Smooth muscle cell (in vitro differentiated cells): ENCODE data around the gene SMC2. TPM values are rescaled to one million over a fixed set of nuclear protein-coding genes. Genes with fewer than 3 reads are reported as not detected.
A peak's percentile ranks its signal among the peaks of the same experiment; 100 is the strongest.

ENCODE experiments used
- DNase-seq: peaks from one replicate; lab custom pipeline; 2025; ENCODE audit not compliant: unreplicated experiment; lab: John Stamatoyannopoulos, UW
- H2AFZ ChIP-seq: fragments of 200-600 bp; sonication (generic); 2 replicates; pipeline ENCODE4 v1.6.0; 2016; ENCODE audit warnings: antibody characterized with exemption, low read depth, mild to moderate bottlenecking
- H3F3A ChIP-seq: fragments of 200-600 bp; sonication (generic); 2 replicates; pipeline ENCODE4 v1.6.0; 2017; ENCODE audit warnings: antibody characterized with exemption, low read depth
- H3K27ac ChIP-seq: fragments of 200-600 bp; sonication (generic); 2 replicates; pipeline ENCODE4 v1.5.1; 2016; ENCODE audit warnings: low read depth, mild to moderate bottlenecking
- H3K27me3 ChIP-seq: fragments of 200-600 bp; sonication (generic); 2 replicates; pipeline ENCODE4 v1.6.1; 2016; ENCODE audit warnings: low read depth, mild to moderate bottlenecking
- H3K36me3 ChIP-seq: fragments of 200-600 bp; sonication (generic); 2 replicates; pipeline ENCODE4 v1.5.1; 2016; ENCODE audit warnings: low read depth
- H3K4me1 ChIP-seq: fragments of 200-600 bp; sonication (generic); 2 replicates; pipeline ENCODE4 v1.5.1; 2016; ENCODE audit warnings: low read depth
- H3K4me2 ChIP-seq: fragments of 200-600 bp; sonication (generic); 2 replicates; pipeline ENCODE4 v1.6.0; 2016; ENCODE audit warnings: mild to moderate bottlenecking
- H3K4me3 ChIP-seq: fragments of 200-600 bp; sonication (generic); 2 replicates; pipeline ENCODE4 v1.5.1; 2016; ENCODE audit warnings: mild to moderate bottlenecking
- H3K79me2 ChIP-seq: fragments of 200-600 bp; sonication (generic); 2 replicates; pipeline ENCODE4 v1.6.0; 2016; ENCODE audit warnings: low read depth, mild to moderate bottlenecking
- H3K9ac ChIP-seq: fragments of 200-600 bp; sonication (generic); 2 replicates; pipeline ENCODE4 v1.6.0; 2016; ENCODE audit warnings: low read depth
- H3K9me3 ChIP-seq: fragments of 200-600 bp; sonication (generic); replicated peaks from 2 replicates; pipeline ENCODE4 v1.5.1; 2016; ENCODE audit warnings: low read depth
- H4K20me1 ChIP-seq: fragments of 200-600 bp; sonication (generic); 2 replicates; pipeline ENCODE4 v1.6.0; 2016; ENCODE audit warnings: low read depth
- CTCF ChIP-seq: fragments of 200-600 bp; sonication (generic); IDR thresholded peaks from 2 replicates; pipeline ENCODE4 v1.5.1; 2017; ENCODE audit warnings: borderline replicate concordance, mild to moderate bottlenecking, antibody characterized with exemption; ENCODE audit not compliant: insufficient read depth, poor library complexity, severe bottlenecking
- WGBS: methylation state at CpG from one replicate; pipeline ENCODE4 v1.1.7; 2016; ENCODE audit warnings: low lambda C conversion rate; 5-methylcytosine and 5-hydroxymethylcytosine counted together
- polyA plus RNA-seq: library from polyadenylated mRNA; unstranded; fragments of >200 nt; fragmentation: Nextera tagmentation; extraction: Ambion mirVana; gene quantifications from 2 replicates; pipeline ENCODE4 v1.2.1, GENCODE V29; 2016
- total RNA-seq: library from RNA; depleted of rRNA; stranded (reverse); fragments of >200 nt; gene quantifications from 2 replicates; pipeline ENCODE4 v1.2.3, GENCODE V29; 2014

SMC2 gene
- total and polyA plus RNA-seq, 2 experiments from 2014 or later: 13.9 to 17.6 TPM

- Histone ChIP-seq H3K4me3 (no peak overlapping the region), H3K36me3 (peaks cover under 1% of the 10 kb centered on the region), H3K27me3 (no peaks in the 10 kb centered on the region), H3K27ac (no peak overlapping the region), H3K4me2 (no peak overlapping the region), H3K79me2 (no peaks in the 10 kb centered on the region), H3F3A (no peaks in the 10 kb centered on the region), H3K9me3 (no peaks in the 10 kb centered on the region), H2AFZ (no peak overlapping the region), H4K20me1 (no peaks in the 10 kb centered on the region), H3K9ac (no peak overlapping the region), H3K4me1 (no peaks in the 10 kb centered on the region)
- 91% methylated on average over 1 of the region's 1 CpG for WGBS
- no peak for TF ChIP-seq CTCF
- DNase-seq: no peak
These were observed 50.2 kb downstream of the SMC2 start for GRCh38 chr9:104144336-104144735.

GRCh38 chr9:104173067-104173466 is 79.0 kb downstream of the SMC2 start:
- 79% methylated on average over 1 of the region's 1 CpG for WGBS
- TF ChIP-seq CTCF: no peak

GRCh38 chr9:104177003-104177611 is 83.0 kb downstream of the SMC2 start:
- no peak overlapping the region for H3K4me2 ChIP-seq
- DNase-seq: no peak
- no peaks in the 10 kb centered on the region for H4K20me1 ChIP-seq
- no peaks in the 10 kb centered on the region for H3K36me3 ChIP-seq
- no peaks in the 10 kb centered on the region for H3K27me3 ChIP-seq
- no peaks in the 10 kb centered on the region for H3F3A ChIP-seq
- H3K27ac ChIP-seq: no peak overlapping the region
- no peaks in the 10 kb centered on the region for H3K9me3 ChIP-seq
- no peak overlapping the region for H2AFZ ChIP-seq
- 60% methylated on average over 3 of the region's 3 CpGs for WGBS
- H3K4me3 ChIP-seq: no peak overlapping the region
- H3K9ac ChIP-seq: no peak overlapping the region
- H3K4me1 ChIP-seq: no peaks in the 10 kb centered on the region
- TF ChIP-seq CTCF: peak; percentile 40
- H3K79me2 ChIP-seq: no peaks in the 10 kb centered on the region

More at GRCh38 chr9:104173067-104173466, 79.0 kb downstream of the SMC2 start:
- no peaks in the 10 kb centered on the region for H3K79me2 ChIP-seq
- no peaks in the 10 kb centered on the region for H3F3A ChIP-seq
- H3K27me3 ChIP-seq: no peaks in the 10 kb centered on the region
- H3K4me3 ChIP-seq: no peak overlapping the region
- no peak for DNase-seq
- H3K36me3 ChIP-seq: no peaks in the 10 kb centered on the region
- no peak overlapping the region for H3K27ac ChIP-seq
- H4K20me1 ChIP-seq: no peaks in the 10 kb centered on the region
- no peaks in the 10 kb centered on the region for H3K4me1 ChIP-seq
- H3K9me3 ChIP-seq: no peaks in the 10 kb centered on the region
- H3K4me2 ChIP-seq: no peak overlapping the region
- H2AFZ ChIP-seq: no peak overlapping the region
- H3K9ac ChIP-seq: no peak overlapping the region

GRCh38 chr9:104177676-104178075 is 83.6 kb downstream of the SMC2 start:
- no peaks in the 10 kb centered on the region for H3K36me3 ChIP-seq

More at GRCh38 chr9:104177676-104178075, 83.6 kb downstream of the SMC2 start:
- no peak overlapping the region for H2AFZ ChIP-seq
- H3K9ac ChIP-seq: no peak overlapping the region
- no peaks in the 10 kb centered on the region for H3K4me1 ChIP-seq
- no peaks in the 10 kb centered on the region for H3K27me3 ChIP-seq
- no peaks in the 10 kb centered on the region for H4K20me1 ChIP-seq
- no peak overlapping the region for H3K4me2 ChIP-seq
- TF ChIP-seq CTCF: no peak
- no peak overlapping the region for H3K27ac ChIP-seq
- no peak for DNase-seq
- no peaks in the 10 kb centered on the region for H3F3A ChIP-seq
- no peaks in the 10 kb centered on the region for H3K9me3 ChIP-seq
- H3K4me3 ChIP-seq: no peak overlapping the region
- no peaks in the 10 kb centered on the region for H3K79me2 ChIP-seq
